Measurements from ENCODE around the gene SNRPA.

The SNRPA gene

DNA sequence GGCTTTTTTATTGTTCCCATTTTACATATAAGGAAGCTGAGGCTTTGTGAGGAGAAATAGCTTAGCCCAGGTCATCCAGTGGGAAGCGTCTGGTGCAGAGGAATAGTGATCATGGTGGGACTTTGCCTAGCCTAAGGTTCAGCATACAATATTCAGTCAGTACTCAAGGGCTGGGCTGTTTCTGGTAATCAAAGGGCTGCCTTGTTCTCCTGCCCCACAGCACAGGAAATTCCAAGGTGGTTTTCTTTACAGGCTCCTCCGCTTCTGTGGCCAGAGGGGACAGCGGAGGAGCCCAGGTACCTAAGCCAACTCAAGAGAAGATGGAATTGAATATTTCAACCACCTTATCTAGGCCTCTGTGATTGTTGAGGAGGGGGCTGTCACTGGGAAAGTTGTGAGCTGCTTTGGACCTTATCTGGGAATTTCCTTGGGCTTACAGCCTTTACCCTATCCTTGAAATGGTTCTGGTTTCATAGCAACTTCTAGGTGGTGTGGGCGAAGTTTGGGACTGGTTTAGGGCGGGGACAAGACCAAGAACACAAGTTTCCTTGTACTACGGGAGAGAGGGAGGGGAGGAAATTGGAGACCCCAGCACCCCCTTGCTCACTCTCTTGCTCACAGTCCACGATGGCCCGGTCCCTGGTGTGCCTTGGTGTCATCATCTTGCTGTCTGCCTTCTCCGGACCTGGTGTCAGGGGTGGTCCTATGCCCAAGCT lies 24.1 kb downstream of the SNRPA start, which contains the start of gene MIA:
Gene MIA (plus strand): TSS at position 606 of the 716 bp plus-strand sequence. CDS start 22 bp downstream, at position 628.
- DNase-seq = no peak
- no peaks in the 10 kb centered on the region for H3K36me3 ChIP-seq (replicated peaks)
- no peak within 1 kb of the TSS for H3K27ac ChIP-seq
- H3K4me3 ChIP-seq (ENCODE audit: low read depth, low read length) = peak within 1 kb of the TSS; percentile 37
- no peaks in the 10 kb centered on the region for H3K27me3 ChIP-seq (replicated peaks)
- TF ChIP-seq, protein P1, sequence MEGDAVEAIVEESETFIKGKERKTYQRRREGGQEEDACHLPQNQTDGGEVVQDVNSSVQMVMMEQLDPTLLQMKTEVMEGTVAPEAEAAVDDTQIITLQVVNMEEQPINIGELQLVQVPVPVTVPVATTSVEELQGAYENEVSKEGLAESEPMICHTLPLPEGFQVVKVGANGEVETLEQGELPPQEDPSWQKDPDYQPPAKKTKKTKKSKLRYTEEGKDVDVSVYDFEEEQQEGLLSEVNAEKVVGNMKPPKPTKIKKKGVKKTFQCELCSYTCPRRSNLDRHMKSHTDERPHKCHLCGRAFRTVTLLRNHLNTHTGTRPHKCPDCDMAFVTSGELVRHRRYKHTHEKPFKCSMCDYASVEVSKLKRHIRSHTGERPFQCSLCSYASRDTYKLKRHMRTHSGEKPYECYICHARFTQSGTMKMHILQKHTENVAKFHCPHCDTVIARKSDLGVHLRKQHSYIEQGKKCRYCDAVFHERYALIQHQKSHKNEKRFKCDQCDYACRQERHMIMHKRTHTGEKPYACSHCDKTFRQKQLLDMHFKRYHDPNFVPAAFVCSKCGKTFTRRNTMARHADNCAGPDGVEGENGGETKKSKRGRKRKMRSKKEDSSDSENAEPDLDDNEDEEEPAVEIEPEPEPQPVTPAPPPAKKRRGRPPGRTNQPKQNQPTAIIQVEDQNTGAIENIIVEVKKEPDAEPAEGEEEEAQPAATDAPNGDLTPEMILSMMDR (IDR thresholded peaks at IDR 0.05; ENCODE audit: low read depth, low read length, missing control alignments) = no peak
- in situ Hi-C loops (cut with HindIII; ENCODE audit: low pct_ligation_motif_present, low sequenced_read_pairs) = no loop called here

DNA sequence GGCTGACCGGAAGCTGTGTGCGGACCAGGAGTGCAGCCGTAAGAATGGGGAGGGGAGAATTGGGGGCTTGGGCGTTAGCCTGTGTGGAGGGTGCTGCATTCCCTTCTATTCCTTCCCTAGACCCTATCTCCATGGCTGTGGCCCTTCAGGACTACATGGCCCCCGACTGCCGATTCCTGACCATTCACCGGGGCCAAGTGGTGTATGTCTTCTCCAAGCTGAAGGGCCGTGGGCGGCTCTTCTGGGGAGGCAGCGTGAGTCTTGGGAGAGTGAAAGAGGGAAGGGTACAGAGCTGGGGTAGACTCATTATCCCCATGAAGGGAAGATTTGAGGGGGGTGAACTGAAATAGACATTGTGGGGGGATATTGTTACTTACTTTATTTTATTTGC lies 24.6 kb downstream of the SNRPA start:
- no peaks in the 10 kb centered on the region for H3K27me3 ChIP-seq (replicated peaks)
- no peak overlapping the region for H3K27ac ChIP-seq
- no peaks in the 10 kb centered on the region for H3K36me3 ChIP-seq (replicated peaks)
- in situ Hi-C loops (cut with HindIII; ENCODE audit: low pct_ligation_motif_present, low sequenced_read_pairs) = no loop called here
- no peak for DNase-seq
- peak overlapping the region; percentile 37 for H3K4me3 ChIP-seq (ENCODE audit: low read depth, low read length)
- TF ChIP-seq, protein P1 (IDR thresholded peaks at IDR 0.05; ENCODE audit: low read depth, low read length, missing control alignments) = no peak

DNA sequence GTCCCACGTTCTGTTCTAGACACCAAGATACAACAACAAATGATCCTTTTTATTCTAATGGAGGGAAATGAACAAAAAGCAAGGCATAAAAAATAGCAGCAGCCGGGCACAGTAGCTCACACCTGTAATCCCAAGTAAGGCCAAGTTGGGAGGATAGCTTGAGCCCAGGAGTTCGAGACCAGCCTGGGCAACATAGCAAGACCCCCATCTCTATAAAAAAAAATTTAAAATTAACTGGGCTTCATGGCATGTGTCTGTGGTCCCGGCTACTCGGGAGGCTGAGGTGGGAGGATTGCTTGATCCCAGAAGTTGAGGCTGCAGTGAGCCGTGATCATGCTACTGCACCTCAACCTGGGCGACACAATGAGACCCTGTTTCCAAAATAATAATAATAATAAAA lies 25.4 kb downstream of the SNRPA start:
- no peak overlapping the region for H3K4me3 ChIP-seq (ENCODE audit: low read depth, low read length)
- no peaks in the 10 kb centered on the region for H3K36me3 ChIP-seq (replicated peaks)
- H3K27ac ChIP-seq = no peak overlapping the region
- TF ChIP-seq, protein P1 (IDR thresholded peaks at IDR 0.05; ENCODE audit: low read depth, low read length, missing control alignments) = no peak
- in situ Hi-C loops (cut with HindIII; ENCODE audit: low pct_ligation_motif_present, low sequenced_read_pairs) = no loop called here
- no peaks in the 10 kb centered on the region for H3K27me3 ChIP-seq (replicated peaks)
- DNase-seq = no peak

DNA sequence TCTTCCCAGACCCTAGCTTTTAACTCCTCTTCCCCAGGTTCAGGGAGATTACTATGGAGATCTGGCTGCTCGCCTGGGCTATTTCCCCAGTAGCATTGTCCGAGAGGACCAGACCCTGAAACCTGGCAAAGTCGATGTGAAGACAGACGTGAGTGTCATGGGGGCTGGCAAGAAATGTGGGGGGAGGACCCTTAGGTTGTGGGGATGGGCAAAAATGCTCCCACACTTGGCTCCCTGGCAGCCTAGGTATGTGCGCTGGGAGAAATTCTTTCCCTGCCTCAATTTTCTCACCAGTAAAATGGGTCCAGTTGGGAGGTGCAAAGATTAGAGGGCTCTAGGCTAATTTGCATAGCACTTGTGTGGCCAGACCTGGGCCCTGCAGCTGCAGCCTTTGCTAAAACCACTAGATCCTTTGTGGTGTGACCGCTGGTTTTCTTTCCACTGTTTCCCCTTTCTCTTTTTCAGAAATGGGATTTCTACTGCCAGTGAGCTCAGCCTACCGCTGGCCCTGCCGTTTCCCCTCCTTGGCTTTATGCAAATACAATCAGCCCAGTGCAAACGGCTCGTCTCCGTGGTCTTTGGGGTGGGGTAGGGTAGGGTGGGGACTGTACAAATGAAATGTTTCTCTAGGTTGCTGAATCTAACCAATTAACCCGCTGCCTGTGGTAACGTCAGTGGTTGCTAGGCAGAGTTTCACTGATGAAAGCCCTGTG lies 26.1 kb downstream of the SNRPA start:
- in situ Hi-C loops (cut with HindIII; ENCODE audit: low pct_ligation_motif_present, low sequenced_read_pairs) = no loop called here
- TF ChIP-seq, protein P1 (IDR thresholded peaks at IDR 0.05; ENCODE audit: low read depth, low read length, missing control alignments) = peak; percentile 2
- peak; percentile 95 for DNase-seq
- Histone ChIP-seq H3K4me3 (ENCODE audit: low read depth, low read length) (peak overlapping the region; percentile 66), H3K27ac (peak overlapping the region; percentile 90), H3K27me3 (replicated peaks) (no peaks in the 10 kb centered on the region), H3K36me3 (replicated peaks) (no peaks in the 10 kb centered on the region)

DNA sequence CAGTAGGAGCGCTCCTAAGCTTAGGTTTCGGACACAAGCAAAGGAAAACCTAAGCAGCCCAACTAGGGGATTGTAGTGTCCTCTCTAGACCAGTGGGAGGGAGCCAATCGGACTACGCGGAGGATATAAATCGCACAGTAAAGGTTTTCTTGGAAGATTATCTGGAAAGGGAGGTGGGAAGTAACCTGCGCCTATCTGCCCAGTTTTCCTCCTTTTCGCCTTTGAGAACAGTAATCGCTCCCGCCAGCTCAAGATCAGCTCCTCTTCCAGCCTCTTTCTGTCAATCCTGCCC lies 26.6 kb downstream of the SNRPA start:
- DNase-seq = no peak
- in situ Hi-C loops (cut with HindIII; ENCODE audit: low pct_ligation_motif_present, low sequenced_read_pairs) = no loop called here
- peak overlapping the region; percentile 90 for H3K27ac ChIP-seq
- H3K4me3 ChIP-seq (ENCODE audit: low read depth, low read length) = peak overlapping the region; percentile 66
- TF ChIP-seq, protein P1 (IDR thresholded peaks at IDR 0.05; ENCODE audit: low read depth, low read length, missing control alignments) = no peak
- no peaks in the 10 kb centered on the region for H3K27me3 ChIP-seq (replicated peaks)
- H3K36me3 ChIP-seq (replicated peaks) = no peaks in the 10 kb centered on the region

Measured in brain microvascular endothelial cell (primary cell).